Measurements from ENCODE around the gene ARMH1.

The ARMH1 gene

GRCh38 chr1:44651069-44651468 lies 23.4 kb upstream of the ARMH1 start:
- TF ChIP-seq, protein P1, sequence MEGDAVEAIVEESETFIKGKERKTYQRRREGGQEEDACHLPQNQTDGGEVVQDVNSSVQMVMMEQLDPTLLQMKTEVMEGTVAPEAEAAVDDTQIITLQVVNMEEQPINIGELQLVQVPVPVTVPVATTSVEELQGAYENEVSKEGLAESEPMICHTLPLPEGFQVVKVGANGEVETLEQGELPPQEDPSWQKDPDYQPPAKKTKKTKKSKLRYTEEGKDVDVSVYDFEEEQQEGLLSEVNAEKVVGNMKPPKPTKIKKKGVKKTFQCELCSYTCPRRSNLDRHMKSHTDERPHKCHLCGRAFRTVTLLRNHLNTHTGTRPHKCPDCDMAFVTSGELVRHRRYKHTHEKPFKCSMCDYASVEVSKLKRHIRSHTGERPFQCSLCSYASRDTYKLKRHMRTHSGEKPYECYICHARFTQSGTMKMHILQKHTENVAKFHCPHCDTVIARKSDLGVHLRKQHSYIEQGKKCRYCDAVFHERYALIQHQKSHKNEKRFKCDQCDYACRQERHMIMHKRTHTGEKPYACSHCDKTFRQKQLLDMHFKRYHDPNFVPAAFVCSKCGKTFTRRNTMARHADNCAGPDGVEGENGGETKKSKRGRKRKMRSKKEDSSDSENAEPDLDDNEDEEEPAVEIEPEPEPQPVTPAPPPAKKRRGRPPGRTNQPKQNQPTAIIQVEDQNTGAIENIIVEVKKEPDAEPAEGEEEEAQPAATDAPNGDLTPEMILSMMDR (conservative IDR thresholded peaks at IDR 0.05; ENCODE audit: low read depth, low read length): peak; percentile 3
- no peak for DNase-seq (ENCODE audit: low read depth)
- no peak overlapping the region for H3K4me3 ChIP-seq (ENCODE audit: low read length)

DNA sequence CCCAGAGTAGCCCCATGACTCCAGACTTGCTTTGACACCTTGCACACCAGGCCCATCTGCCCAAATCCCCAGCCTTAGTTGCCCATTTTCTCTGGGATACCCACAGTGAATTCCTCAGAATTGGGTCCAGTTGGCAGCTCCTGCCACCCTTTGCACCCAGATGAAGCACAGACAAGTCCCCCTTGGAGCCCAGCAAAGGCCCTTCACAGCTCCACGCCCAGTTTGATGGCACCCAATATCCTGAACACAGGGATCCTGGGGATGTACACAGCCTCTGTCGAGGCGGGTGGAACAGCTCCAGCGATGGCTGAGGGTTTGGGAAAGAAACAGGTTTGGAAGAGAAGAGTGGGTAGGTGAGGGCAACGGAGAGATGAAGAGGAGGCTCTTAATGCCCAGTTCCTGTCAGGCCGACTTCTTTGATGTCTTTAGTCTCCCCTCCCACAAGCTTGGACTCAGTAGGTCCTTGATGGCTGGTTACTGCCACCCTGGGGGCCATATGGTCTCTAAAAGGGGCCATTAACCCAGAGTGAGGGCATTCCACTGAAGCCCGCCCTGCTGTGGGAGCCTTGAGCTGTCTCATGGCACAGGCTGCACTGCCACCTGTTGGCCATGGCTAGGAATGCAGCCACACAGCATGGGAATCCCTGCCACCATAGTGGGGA lies 21.9 kb upstream of the ARMH1 start:
- no peak overlapping the region for H3K4me3 ChIP-seq (ENCODE audit: low read length)
- no peak for DNase-seq (ENCODE audit: low read depth)
- TF ChIP-seq, protein P1 (conservative IDR thresholded peaks at IDR 0.05; ENCODE audit: low read depth, low read length): peak; percentile 99

- TF ChIP-seq, protein P1 (conservative IDR thresholded peaks at IDR 0.05; ENCODE audit: low read depth, low read length): no peak
- no peak overlapping the region for H3K4me3 ChIP-seq (ENCODE audit: low read length)
- DNase-seq (ENCODE audit: low read depth): no peak
Observed at GRCh38 chr1:44653107-44653964, 21.2 kb upstream of the ARMH1 start.

GRCh38 chr1:44654621-44655187 lies 19.8 kb upstream of the ARMH1 start:
- no peak overlapping the region for H3K4me3 ChIP-seq (ENCODE audit: low read length)
- TF ChIP-seq, protein P1 (conservative IDR thresholded peaks at IDR 0.05; ENCODE audit: low read depth, low read length): no peak
- no peak for DNase-seq (ENCODE audit: low read depth)

DNA sequence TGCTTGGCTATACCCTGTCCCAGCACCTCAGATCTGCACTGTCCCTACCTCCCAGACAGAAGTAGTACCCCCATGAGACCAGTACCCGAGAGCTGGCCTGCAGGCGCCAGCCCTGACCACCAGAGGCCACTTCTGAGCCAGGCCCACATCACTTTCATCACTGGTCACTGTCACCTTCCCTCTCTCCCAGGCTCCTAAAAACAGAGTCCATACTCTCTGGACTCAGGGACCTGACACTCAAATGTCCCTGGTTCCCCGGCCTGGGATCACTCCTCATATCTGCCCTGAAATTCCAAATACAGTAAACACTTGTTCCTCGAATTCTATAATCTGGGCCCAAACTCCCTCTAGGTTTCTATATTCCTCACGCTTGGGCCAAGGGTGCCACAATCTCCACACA lies 18.9 kb upstream of the ARMH1 start:
- H3K4me3 ChIP-seq (ENCODE audit: low read length): no peak overlapping the region
- TF ChIP-seq, protein P1 (conservative IDR thresholded peaks at IDR 0.05; ENCODE audit: low read depth, low read length): peak; percentile 91
- no peak for DNase-seq (ENCODE audit: low read depth)

DNA sequence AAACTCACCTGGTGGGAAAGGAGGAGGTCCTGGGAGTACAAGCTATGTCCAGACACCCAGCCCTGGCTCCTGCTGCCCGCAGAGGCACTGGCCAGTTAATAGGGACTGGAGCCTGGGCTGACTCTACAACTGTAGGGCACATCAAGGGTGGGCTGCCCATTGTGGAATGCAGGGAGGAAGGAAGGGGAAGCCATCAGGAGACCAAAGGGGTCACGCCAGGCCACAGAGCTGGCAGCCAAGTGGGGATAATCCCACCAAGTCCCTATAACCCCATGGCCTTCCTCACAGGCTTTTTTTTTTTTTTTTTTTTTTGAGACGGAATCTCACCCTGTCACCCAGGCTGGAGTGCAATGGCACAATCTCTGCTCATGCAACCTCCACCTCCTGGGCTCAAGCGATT lies 14.9 kb upstream of the ARMH1 start:
- DNase-seq (ENCODE audit: low read depth): no peak
- H3K4me3 ChIP-seq (ENCODE audit: low read length): no peak overlapping the region
- TF ChIP-seq, protein P1 (conservative IDR thresholded peaks at IDR 0.05; ENCODE audit: low read depth, low read length): no peak

All from retinal pigment epithelial cell (primary cell).